Measurements from ENCODE around the gene ACTG1.

The ACTG1 gene

DNA sequence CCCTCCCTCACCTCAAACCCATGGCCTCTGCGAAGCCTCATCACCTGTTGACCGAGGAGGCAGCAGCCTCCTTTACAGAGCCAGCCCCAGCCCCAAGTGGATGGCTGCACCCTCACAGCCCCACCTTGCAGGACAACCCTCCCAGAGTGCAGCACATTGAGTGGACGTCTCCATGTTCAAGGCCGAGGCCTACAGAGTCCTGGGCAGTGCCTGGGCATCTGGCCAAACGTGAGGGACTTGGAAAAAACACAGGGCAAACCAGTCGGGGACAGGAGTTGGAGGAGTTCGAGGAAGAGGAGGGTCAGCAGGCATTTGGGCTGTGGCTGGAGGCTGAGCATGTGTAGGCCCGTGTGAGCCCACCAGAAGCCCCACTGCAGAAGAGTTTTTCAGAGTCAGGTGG, 39.6 kb downstream of the ACTG1 start:
- in situ Hi-C loops (cut with MboI; ENCODE audit: low pct_unique_long_range_greater_than_20kb, low sequenced_read_pairs) = no loop called here
- DNase-seq = no peak

DNA sequence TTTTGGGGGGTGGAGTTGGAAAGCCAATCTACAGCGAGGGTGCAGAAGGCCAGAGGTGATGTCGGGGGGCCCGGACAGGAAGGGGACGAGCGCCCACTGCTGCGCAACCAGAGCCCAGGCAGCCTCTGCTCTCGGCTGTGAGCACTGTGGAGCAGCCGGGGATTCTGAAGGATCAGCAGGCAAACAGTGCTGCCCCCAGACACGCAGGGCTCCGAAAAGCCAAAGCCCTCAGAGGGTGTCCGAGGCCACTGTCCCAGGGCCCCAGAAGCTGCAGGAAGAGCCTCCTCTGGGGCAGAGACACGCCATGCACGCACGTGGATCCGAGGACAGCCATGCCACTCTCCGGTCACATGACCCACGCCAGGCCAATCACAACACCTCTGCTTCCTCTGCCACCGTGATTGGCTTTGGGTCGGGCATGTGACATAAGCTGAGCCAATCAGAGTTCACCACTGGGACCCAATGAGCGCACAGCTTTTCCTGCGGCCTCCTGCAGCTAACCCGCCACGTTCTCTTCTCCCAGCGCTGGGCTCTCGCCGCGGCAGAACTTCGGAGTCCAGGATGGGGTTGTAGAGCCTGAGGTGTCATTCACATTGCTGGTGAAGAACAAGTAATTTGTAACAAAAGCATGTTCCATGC, 40.7 kb downstream of the ACTG1 start:
- no peak for DNase-seq
- in situ Hi-C loops (cut with MboI; ENCODE audit: low pct_unique_long_range_greater_than_20kb, low sequenced_read_pairs) = no loop called here

DNA sequence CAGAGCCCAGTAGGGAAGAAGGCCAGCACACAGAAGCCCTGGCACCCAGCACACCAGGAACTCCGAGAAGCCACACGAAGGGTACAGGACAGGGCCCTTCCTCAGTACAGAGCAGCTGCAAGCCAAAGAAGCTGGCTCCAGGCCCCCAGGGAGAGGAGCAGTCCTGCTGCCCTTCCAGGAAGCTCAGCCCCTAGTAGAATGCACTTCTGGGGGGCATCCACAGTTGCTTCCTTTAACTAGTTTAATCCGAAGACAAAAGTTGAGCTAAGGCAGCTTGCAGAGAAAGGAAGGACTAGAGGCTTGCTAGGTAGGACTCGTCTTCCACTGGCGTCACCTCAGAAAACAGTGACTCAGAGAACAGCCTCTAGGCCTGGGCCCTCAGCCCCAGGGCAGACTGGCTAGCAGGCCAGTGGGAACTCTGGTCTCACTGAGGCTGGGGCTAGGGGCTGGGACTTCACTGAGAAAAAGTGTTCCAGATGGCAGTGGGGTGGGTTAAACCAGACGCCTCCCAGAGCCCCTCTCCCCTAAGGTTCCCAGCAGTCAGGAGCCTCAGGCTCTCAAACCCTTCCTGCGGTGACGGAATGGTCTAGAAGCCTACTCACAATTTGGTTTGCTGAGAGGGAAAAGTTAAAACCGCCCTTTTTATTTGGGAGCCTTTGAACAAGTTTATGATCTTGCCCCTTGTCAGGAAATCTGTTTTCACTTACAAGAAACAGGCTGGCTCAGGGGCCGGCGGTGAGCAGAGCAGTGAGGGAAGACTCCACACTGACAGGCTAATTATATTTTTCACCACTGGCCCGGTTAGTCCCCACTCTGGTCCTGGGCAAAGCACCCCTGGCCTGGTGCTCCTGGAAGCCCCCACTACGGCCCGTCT, 41.4 kb downstream of the ACTG1 start:
- no peak for DNase-seq
- in situ Hi-C loops (cut with MboI; ENCODE audit: low pct_unique_long_range_greater_than_20kb, low sequenced_read_pairs) = no loop called here

DNA sequence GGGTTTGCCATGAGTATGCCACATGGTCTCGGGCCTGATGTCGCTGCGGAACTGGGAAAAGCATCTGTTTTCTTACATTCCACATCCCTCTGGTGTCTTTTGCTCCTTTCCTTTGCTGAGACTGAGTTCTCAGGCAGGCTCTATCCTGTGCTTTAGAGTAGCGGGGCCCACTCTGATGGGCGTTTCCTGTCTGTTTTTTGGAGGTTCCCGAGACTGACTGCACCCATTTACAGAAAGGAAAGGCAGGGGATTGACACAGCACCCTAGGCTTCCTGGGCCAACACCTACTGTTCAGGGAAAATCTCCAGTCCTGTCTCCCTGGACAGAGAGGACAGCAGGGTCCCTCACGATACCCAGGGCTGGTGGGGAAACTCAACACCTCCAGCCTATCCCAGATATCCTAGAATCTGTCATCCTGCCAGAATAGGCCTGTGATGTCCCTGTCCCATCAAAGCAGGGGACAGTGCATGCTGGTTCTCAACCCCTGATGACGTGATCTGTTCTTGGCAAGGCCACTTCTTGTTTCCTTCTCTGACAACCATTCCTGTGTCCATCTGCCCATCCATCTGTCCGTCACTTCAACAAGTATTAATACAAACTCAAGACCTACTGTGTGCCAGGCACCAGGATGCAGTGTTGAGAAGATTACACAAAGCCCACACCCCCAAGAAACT, 42.2 kb downstream of the ACTG1 start:
- no peak for DNase-seq
- in situ Hi-C loops (cut with MboI; ENCODE audit: low pct_unique_long_range_greater_than_20kb, low sequenced_read_pairs) = no loop called here

DNA sequence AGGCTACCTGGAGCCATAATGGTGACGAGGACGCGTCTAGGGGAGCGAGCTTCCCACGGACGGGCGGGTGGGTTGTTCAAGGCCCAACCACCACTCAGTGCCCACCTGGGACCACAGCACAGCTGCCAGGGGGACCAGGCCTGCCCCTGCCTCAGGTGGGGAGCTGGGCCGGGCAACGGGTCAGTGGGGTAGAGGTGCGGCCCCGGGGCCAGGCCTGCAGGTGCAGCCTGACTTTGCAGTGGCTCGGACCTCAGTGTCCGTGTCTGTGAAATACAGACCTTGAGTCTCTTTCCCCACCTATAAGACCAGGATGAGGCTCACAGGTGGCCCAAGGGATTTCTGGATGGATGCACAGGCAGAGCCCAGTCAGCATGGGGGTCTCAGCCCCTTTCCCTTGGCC, 43.3 kb downstream of the ACTG1 start:
- no peak for DNase-seq
- in situ Hi-C loops (cut with MboI; ENCODE audit: low pct_unique_long_range_greater_than_20kb, low sequenced_read_pairs) = no loop called here

DNA sequence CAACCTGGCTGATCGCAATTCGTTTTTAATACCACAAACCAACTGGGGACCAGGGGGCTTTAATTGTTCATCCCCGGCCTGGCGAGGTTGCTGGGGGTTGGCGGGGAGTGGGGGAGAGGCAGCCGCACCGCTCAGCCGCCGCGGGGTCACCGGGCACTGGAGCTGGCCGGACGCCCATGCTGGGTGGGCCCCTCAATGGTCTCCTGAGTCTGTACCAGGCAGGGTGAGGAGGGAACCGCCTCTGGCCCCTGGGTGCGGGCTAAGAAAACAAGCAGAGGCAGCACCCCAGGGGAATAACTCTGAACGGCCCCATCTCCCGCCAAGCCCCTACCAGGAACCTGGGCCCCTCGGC, 43.9 kb downstream of the ACTG1 start:
- in situ Hi-C loops (cut with MboI; ENCODE audit: low pct_unique_long_range_greater_than_20kb, low sequenced_read_pairs) = no loop called here

DNA sequence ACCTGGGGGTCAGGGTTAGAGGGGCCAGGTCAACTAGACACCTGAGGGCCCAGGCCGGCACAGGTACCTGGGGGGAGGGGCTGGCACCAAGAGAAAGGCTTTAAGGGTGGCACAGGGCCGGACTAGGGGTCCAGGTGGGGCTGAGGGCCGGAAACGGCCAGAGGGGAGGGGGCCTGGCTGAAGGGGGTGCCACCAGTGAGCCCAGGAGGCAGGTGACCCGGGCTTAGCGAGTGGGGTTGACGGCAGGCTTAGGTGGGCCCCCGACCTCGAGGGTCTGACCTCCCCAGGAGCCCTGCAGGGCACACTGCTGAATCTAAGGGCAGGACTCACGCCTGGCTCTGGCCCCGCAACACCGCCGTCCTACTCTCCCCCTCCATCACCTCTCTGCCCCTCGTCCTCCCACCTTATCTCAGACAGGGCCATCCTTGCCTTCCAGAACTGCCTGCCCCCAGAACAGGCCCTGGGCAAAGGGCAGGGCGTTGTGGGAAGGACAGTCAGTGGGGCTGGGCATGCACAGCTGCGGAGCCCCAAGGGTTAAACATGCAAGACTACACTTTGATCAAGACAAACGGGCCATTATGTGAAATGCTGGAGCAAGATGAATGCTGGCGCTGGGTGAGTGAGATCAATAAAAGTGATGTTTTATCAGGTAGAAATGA, 44.4 kb downstream of the ACTG1 start:
- DNase-seq = no peak
- in situ Hi-C loops (cut with MboI; ENCODE audit: low pct_unique_long_range_greater_than_20kb, low sequenced_read_pairs) = no loop called here

More for the DNA sequence above, 43.9 kb downstream of the ACTG1 start:
- no peak for DNase-seq

DNA sequence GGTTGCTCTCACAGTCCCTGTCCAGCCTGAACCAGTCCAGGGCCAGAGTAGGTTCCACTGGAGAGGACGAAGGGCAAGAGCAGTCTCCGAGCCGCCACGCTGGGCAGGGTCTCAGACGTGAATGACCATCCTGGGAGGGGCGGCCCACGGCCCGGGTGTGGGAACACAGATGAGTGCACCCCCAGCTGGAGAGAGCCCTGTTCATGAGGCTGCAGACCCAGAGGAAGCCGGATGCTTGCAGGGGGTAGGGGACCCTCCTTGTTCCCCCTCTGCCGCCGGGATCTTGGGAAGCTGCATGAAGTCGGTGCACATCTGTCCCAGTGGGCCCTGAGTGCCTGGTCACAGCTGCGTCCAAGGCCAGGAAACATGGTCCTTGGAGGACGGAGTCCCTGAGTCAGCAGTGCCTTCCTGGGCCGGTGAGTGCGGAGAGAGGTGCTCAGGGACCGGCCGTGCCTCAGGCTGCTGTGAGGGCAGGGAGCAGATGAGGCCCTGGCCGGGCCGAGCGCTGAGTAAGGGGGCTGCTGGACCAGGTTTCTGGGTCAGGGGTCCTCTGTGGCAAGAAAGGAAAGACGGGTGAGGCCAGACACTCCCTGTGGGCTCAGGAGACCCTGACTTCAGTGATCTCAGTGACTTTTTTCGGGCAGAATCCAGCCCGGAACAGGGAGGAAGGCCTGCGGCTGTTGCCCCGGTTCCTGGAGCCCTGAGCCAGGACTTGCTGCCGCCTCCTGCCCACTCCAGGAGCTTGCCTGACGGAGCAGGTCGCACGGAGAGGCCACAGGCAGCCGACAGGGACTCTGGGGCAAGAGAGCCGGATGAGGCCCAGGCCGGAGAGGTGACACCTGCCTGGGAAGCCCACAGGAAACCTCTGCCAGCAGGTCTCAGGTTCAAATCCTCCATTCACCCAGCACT, 45.8 kb downstream of the ACTG1 start:
- no peak for DNase-seq
- in situ Hi-C loops (cut with MboI; ENCODE audit: low pct_unique_long_range_greater_than_20kb, low sequenced_read_pairs) = no loop called here

DNA sequence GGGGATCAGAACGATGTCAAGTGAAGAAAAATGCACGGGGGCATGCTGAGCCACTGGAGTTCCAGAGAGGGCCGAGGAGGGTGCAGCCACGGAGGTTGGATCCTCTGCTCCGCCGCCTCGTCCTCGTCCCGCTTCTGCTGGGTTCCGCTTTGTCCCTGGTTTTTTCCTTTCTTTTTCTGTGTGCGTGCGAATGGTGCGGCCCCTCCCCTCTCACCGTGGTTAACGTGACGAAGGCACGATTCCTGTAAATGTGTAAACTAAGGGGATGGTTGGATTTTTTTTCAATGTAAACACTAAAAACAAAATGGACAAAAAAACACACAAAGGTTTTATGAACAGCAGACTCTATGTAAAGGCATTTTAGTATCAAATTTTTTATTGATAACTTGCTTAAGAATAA, 46.7 kb downstream of the ACTG1 start:
- DNase-seq = no peak
- in situ Hi-C loops (cut with MboI; ENCODE audit: low pct_unique_long_range_greater_than_20kb, low sequenced_read_pairs) = no loop called here

DNA sequence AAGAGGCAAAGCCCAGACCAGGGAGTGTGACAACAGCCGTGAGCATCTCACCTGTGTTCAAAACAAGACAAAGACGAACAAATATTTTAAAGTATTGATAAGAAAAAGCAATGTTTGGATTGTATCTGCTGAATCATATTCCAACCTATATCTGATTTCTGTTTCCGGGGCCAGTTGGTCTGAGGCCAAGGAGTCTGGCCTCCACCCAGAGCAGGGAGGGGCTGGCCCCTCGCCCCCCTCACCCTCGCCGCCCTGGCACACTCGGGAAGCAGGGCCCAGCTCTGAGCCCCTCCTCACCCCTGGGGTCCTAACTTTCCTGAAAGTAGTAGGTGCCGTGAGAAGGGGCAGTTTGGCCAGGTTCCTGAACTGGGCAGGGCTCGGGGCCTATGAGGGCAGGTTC, 48.0 kb downstream of the ACTG1 start:
- in situ Hi-C loops (cut with MboI; ENCODE audit: low pct_unique_long_range_greater_than_20kb, low sequenced_read_pairs) = no loop called here
- no peak for DNase-seq

DNA sequence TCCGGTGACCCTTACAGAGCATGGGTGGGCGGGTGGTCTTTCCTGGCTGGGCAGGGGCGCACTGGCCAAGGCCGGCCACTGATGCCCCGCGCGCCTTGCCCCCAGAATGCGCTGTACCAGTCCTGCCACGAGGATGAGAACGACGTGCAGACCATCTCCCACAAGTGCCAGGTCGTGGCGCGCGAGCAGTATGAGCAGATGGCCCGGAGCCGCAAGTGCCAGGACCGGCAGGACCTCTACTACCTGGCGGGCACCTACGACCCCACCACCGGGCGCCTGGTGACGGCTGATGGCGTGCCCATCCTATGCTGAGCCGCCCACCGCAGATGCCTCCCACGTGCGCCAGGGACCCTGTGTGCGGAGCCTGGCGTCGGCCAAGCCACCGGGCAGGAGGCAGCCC, 49.1 kb downstream of the ACTG1 start:
- in situ Hi-C loops (cut with MboI; ENCODE audit: low pct_unique_long_range_greater_than_20kb, low sequenced_read_pairs) = no loop called here
- DNase-seq = no peak

DNA sequence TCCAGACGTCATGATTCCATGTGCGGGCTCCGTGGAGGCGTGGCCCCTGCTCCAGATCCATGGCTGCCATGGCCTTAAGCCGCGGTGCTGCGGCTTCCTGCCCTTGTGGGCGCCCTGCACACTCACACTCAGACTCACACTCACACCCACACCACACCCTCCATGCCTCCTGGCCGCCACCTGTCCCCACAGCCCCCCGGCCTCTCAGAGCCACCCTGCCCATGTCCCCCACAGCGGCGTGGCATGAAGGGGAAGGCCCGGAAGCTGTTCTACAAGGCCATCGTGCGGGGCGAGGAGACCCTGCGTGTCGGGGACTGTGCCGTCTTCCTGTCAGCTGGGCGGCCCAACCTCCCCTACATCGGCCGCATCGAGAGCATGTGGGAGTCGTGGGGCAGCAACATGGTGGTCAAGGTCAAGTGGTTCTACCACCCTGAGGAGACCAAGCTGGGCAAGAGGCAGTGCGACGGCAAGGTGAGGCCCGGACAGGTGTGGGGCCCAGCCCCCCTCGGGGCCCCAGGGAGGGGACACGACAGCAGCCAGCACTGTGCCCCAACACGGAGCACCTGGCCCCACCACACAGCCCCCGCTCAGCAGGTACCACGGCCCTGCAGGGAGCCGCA, 50.0 kb downstream of the ACTG1 start:
- in situ Hi-C loops (cut with MboI; ENCODE audit: low pct_unique_long_range_greater_than_20kb, low sequenced_read_pairs) = no loop called here
- DNase-seq = no peak

DNA sequence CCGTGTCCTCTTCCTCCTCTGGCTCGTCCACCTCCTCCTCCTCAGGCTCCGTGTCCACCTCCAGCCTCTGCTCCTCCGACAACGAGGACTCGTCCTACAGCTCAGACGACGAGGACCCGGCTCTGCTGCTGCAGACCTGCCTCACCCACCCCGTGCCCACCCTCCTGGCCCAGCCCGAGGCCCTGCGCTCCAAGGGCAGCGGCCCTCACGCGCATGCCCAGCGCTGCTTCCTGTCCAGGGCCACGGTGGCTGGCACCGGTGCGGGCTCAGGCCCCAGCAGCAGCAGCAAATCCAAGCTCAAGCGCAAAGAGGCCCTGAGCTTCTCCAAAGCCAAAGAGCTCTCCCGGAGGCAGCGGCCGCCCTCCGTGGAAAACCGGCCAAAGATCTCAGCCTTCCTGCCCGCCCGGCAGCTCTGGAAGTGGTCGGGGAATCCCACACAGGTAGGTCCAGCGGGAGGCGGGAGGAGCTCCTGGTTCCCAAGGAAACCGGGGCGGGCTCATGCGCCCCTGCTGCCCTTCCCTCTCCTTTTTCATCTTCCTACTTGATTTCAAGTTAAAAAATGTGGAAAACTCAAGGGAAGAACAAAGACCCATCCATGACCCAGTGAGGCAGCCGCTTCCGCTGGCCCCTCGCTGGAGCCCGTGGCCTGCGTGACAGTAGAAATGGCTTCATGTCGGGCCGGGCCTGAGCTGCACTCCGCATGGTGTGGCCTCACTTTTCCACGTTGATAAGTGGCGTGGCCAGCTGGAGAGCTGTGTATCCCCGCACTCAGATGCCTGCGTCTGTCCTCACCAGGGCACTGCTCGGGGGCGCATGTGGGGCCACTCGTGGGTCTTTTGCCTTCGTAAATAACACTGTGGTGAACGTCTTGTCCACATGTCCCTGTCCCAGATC, 50.7 kb downstream of the ACTG1 start:
- in situ Hi-C loops (cut with MboI; ENCODE audit: low pct_unique_long_range_greater_than_20kb, low sequenced_read_pairs) = no loop called here
- no peak for DNase-seq

DNA sequence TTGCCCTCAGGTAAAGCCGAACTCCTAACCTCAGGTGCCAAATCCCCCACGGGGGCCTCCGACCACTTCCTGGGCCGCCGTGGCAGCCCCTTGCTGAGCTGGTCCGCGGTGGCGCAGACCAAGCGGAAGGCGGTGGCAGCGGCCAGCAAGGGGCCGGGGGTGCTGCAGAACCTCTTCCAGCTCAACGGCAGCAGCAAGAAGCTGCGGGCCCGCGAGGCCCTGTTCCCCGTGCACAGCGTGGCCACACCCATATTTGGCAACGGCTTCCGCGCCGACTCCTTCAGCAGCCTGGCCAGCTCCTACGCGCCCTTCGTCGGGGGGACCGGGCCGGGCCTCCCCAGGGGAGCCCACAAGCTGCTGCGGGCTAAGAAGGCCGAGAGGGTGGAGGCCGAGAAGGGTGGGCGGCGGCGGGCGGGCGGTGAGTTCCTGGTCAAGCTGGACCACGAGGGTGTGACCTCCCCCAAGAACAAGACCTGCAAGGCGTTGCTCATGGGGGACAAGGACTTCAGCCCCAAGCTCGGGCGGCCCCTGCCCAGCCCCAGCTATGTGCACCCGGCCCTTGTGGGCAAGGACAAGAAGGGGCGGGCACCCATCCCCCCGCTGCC, 51.6 kb downstream of the ACTG1 start:
- in situ Hi-C loops (cut with MboI; ENCODE audit: low pct_unique_long_range_greater_than_20kb, low sequenced_read_pairs) = no loop called here

More for the DNA sequence above, 51.6 kb downstream of the ACTG1 start:
- no peak for DNase-seq
